ENCODE measurements around the gene CYTH1.
A peak's percentile ranks its signal among the peaks of the same experiment; 100 is the strongest.

GRCh38 chr17:78665952-78666920, 115.8 kb downstream of the CYTH1 start:
- TF ChIP-seq, protein P1, sequence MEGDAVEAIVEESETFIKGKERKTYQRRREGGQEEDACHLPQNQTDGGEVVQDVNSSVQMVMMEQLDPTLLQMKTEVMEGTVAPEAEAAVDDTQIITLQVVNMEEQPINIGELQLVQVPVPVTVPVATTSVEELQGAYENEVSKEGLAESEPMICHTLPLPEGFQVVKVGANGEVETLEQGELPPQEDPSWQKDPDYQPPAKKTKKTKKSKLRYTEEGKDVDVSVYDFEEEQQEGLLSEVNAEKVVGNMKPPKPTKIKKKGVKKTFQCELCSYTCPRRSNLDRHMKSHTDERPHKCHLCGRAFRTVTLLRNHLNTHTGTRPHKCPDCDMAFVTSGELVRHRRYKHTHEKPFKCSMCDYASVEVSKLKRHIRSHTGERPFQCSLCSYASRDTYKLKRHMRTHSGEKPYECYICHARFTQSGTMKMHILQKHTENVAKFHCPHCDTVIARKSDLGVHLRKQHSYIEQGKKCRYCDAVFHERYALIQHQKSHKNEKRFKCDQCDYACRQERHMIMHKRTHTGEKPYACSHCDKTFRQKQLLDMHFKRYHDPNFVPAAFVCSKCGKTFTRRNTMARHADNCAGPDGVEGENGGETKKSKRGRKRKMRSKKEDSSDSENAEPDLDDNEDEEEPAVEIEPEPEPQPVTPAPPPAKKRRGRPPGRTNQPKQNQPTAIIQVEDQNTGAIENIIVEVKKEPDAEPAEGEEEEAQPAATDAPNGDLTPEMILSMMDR (IDR thresholded peaks at IDR 0.05), result no peak
- TF ChIP-seq POLR2AphosphoS5 (IDR thresholded peaks at IDR 0.05; ENCODE audit: insufficient read depth in 1 of 2, low read depth in 1 of 2), result peak in 1 of 2 donors; percentile 70

Data from vagina (tissue), 2 donors.